ENCODE results near the gene PTGES3L. TPM values are rescaled to one million over a fixed set of nuclear protein-coding genes. Genes with fewer than 3 reads are reported as not detected.
A peak's percentile ranks its signal among the peaks of the same experiment; 100 is the strongest.

PTGES3L gene
- total RNA-seq, 2 donors from 2014 or later = 0.52 TPM; not detected in 1

- TF ChIP-seq CTCF (IDR thresholded peaks at IDR 0.05) (no peak), POLR2A (IDR thresholded peaks at IDR 0.05) (no peak)
- Histone ChIP-seq H3K27ac (no peak overlapping the region), H3K4me1 (peaks cover 4% of the 10 kb centered on the region), H3K4me3 (no peak overlapping the region), H3K9me3 (no peaks in the 10 kb centered on the region), H3K36me3 (replicated peaks in 1 of 2; ENCODE audit: insufficient read depth in 1 of 2, low read depth in 2 of 2) (peaks cover 29 to 30% of the 10 kb centered on the region in 2 donors), H3K27me3 (no peaks in the 10 kb centered on the region)
- intact Hi-C loops (cut with DNase I) = no loop called here
- ATAC-seq = no peak
- no peak for DNase-seq
- 86 to 90% methylated on average over 6 of the region's 6 CpGs for WGBS, 2 donors
These were observed 10.1 kb upstream of the PTGES3L start for GRCh38 chr17:42989726-42990652.

DNA sequence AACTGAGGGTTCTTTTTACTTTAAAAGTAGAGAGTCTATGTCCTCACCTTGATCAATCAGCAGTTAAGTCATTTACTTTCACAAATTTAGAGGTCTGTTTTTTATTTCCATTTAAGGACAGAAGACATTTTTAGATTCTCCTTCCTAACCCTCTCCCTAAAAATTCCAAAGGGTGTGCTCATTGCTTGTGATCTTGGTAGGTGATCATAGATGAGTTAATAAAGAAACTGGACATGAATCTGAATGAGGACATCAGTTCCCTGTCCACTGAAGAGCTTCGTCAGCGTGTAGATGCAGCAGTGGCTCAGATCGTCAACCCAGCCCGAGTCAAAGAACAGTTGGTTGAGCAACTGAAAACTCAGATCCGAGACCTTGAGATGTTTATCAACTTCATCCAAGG lies 9.3 kb upstream of the PTGES3L start:
- ATAC-seq (no peak), DNase-seq (no peak)
- intact Hi-C loops (cut with DNase I) = no loop called here
- Histone ChIP-seq H3K27ac (no peak overlapping the region), H3K4me3 (no peak overlapping the region), H3K27me3 (no peaks in the 10 kb centered on the region), H3K9me3 (no peaks in the 10 kb centered on the region), H3K36me3 (replicated peaks in 1 of 2; ENCODE audit: insufficient read depth in 1 of 2, low read depth in 2 of 2) (peaks cover 29 to 30% of the 10 kb centered on the region in 2 donors), H3K4me1 (peaks cover 10% of the 10 kb centered on the region)
- TF ChIP-seq CTCF (IDR thresholded peaks at IDR 0.05) (no peak), POLR2A (IDR thresholded peaks at IDR 0.05) (no peak)
- 70 to 85% methylated on average over 5 of the region's 5 CpGs for WGBS, 2 donors

DNA sequence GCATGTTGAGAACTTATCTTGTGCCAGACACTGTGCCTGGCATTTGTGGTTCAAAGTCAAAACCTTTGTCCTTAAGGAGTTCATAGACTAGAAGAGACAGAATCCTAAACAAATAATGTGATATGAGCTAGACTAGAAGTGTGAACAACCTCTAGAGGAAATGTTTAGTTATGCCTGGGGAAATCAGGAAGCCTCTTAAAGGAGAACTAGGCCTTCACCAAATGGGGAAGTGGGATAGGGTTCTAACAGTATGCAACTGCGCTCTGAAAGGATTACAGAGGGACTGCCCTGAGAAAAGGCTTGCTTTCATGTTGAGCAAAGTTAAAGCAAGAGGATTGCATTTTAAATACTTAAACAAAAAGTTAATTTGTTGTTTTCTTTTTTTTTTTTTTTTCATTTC lies 5.3 kb upstream of the PTGES3L start:
- ATAC-seq (no peak), DNase-seq (no peak)
- no peak for TF ChIP-seq CTCF (IDR thresholded peaks at IDR 0.05)
- no peak for TF ChIP-seq POLR2A (IDR thresholded peaks at IDR 0.05)
- Histone ChIP-seq H3K4me3 (no peak overlapping the region), H3K4me1 (peaks cover 25% of the 10 kb centered on the region), H3K27me3 (no peaks in the 10 kb centered on the region), H3K9me3 (no peaks in the 10 kb centered on the region), H3K36me3 (replicated peaks in 1 of 2; ENCODE audit: insufficient read depth in 1 of 2, low read depth in 2 of 2) (peaks cover 14 to 20% of the 10 kb centered on the region in 2 donors), H3K27ac (peak overlapping the region in 2 of 4 donors; percentile 51 to 70)
- WGBS, 2 donors = 0% methylated on average over 1 of the region's 1 CpG
- intact Hi-C loops (cut with DNase I) = no loop called here

- H3K27me3 ChIP-seq = no peaks in the 10 kb centered on the region
- no peaks in the 10 kb centered on the region for H3K9me3 ChIP-seq
- intact Hi-C loops (cut with DNase I) = no loop called here
- TF ChIP-seq POLR2A (IDR thresholded peaks at IDR 0.05) (no peak), CTCF (IDR thresholded peaks at IDR 0.05) (no peak)
- no peak for ATAC-seq
- H3K36me3 ChIP-seq (replicated peaks in 1 of 2; ENCODE audit: insufficient read depth in 1 of 2, low read depth in 2 of 2) = peaks cover 0 to 2% of the 10 kb centered on the region in 2 donors
- H3K4me1 ChIP-seq = peaks cover 36% of the 10 kb centered on the region
- no peak overlapping the region for H3K4me3 ChIP-seq
- peak overlapping the region in 1 of 4 donors; percentile 41 for H3K27ac ChIP-seq
- DNase-seq = no peak
These were observed 2.4 kb upstream of the PTGES3L start for GRCh38 chr17:42982266-42982665.
